OCI-LY7 (cell line): ENCODE measurements around the gene GNAZ.

Experiments used
- EZH2phosphoT487 ChIP-seq: fragments of 200-600 bp; sonication (generic); IDR thresholded peaks from 2 replicates; pipeline ENCODE4 v1.6.1; 2018; ENCODE audit warnings: low read depth, borderline replicate concordance, mild to moderate bottlenecking, mixed run types, antibody characterized with exemption, low read length, moderate library complexity, mixed read lengths
- TF ChIP-seq, protein P1 (sequence below): fragments of 200-600 bp; sonication (generic); conservative IDR thresholded peaks from 2 replicates; pipeline ENCODE4 v1.5.1; 2014; ENCODE audit warnings: mild to moderate bottlenecking, antibody characterized with exemption, low read length, moderate library complexity, mixed read lengths

GRCh38 chr22:23152238-23153114 is 82.2 kb downstream of the GNAZ start:
- TF ChIP-seq, protein P1, sequence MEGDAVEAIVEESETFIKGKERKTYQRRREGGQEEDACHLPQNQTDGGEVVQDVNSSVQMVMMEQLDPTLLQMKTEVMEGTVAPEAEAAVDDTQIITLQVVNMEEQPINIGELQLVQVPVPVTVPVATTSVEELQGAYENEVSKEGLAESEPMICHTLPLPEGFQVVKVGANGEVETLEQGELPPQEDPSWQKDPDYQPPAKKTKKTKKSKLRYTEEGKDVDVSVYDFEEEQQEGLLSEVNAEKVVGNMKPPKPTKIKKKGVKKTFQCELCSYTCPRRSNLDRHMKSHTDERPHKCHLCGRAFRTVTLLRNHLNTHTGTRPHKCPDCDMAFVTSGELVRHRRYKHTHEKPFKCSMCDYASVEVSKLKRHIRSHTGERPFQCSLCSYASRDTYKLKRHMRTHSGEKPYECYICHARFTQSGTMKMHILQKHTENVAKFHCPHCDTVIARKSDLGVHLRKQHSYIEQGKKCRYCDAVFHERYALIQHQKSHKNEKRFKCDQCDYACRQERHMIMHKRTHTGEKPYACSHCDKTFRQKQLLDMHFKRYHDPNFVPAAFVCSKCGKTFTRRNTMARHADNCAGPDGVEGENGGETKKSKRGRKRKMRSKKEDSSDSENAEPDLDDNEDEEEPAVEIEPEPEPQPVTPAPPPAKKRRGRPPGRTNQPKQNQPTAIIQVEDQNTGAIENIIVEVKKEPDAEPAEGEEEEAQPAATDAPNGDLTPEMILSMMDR, result no peak
- no peak for TF ChIP-seq EZH2phosphoT487
